Testis (tissue), 3 donors: ENCODE data around the gene AGAP1. TPM values are rescaled to one million over a fixed set of nuclear protein-coding genes. Genes with fewer than 3 reads are reported as not detected.

Experiments used
- DNase-seq: peaks from one replicate; pipeline ENCODE4 v3.0.0-alpha.2; 2019
- H3K27ac ChIP-seq, 2 donors: fragments of 200-600 bp; sonication (generic); one replicate each; pipeline ENCODE4 v1.5.1; 2019
- H3K27me3 ChIP-seq: fragments of 200-600 bp; sonication (generic); one replicate; pipeline ENCODE4 v1.5.1; 2019
- H3K36me3 ChIP-seq: fragments of 200-600 bp; sonication (generic); one replicate; pipeline ENCODE4 v1.5.1; 2017; ENCODE audit warnings: low read depth; ENCODE audit errors: missing control alignments
- H3K4me1 ChIP-seq: fragments of 200-600 bp; sonication (generic); one replicate; pipeline ENCODE4 v1.5.1; 2019
- H3K4me3 ChIP-seq, 2 donors: fragments of 200-600 bp; sonication (generic); one replicate each; pipeline ENCODE4 v1.5.1; 2017 to 2019
- H3K9me3 ChIP-seq: fragments of 200-600 bp; sonication (generic); one replicate; pipeline ENCODE4 v1.5.1; 2017
- CTCF ChIP-seq, 3 experiments: fragments of 450-650 bp in 2 of 3; fragments of 200-600 bp in 1 of 3; sonication (generic) in 1 of 3; IDR thresholded peaks; one replicate each; pipeline ENCODE4 v1.5.1; 2016 to 2019; ENCODE audit warnings: antibody characterized with exemption in 3 of 3, mild to moderate bottlenecking in 2 of 3, moderate library complexity in 1 of 3
- POLR2A ChIP-seq: fragments of 450-650 bp; IDR thresholded peaks from one replicate; pipeline ENCODE4 v1.6.1; 2017; ENCODE audit warnings: antibody characterized with exemption, mild to moderate bottlenecking, moderate library complexity
- WGBS, 2 donors: methylation state at CpG; one replicate each; pipeline ENCODE4 v1.1.5; 2018; 5-methylcytosine and 5-hydroxymethylcytosine counted together
- intact Hi-C: fragments of 100-400 bp; cut with DNase I; formaldehyde crosslinking; loops from one replicate; pipeline ENCODE4 v1.15.1; 2023; ENCODE audit warnings: low total_unique reads
- polyA plus RNA-seq: library from polyadenylated mRNA; stranded (reverse); fragments of 350-450 nt; fragmentation: Illumina TruSeq; extraction: RNeasy Lipid Tissue Mini Kit (QIAGEN cat#74804); gene quantifications from one replicate; pipeline ENCODE4 v1.2.3, GENCODE V29; 2014; ENCODE audit warnings: low read depth, low replicate concordance; ENCODE audit not compliant: insufficient read depth
- total RNA-seq, 2 donors: library from RNA; depleted of rRNA; stranded (reverse); fragments of >200 nt; gene quantifications; one replicate each; pipeline ENCODE4 v1.2.3, GENCODE V29; 2016

The AGAP1 gene
- total and polyA plus RNA-seq, 3 donors from 2014 or later: 21.4 to 45.5 (median 40.7) TPM

DNA sequence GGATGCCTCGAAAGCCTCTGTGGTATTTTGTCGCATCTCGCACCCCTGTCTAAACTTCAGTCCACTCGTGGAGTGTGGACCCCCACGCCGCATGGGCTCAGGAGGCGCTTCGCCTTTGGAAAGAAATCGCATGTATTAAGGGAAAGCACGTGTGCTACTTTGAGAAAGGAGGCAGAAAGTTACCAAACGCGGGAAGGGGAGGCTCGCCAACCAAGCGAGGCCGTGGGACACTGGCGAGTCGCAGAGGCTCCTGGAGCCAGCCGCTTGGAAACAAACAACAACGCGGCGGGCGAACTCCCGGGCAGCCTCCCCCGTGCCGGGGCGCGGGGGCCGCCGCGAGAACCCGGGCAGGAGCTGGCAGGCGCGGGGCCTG, 455 bp upstream of the AGAP1 start:
- TF ChIP-seq POLR2A (no peak), CTCF (IDR thresholded peaks at IDR 0.05) (no peak)
- no peaks in the 10 kb centered on the region for H3K9me3 ChIP-seq
- DNase-seq: no peak
- 4 to 10% methylated on average over 14 to 31 of the region's 33 CpGs for WGBS, 2 donors
- H3K4me1 ChIP-seq: peaks cover 10% of the 10 kb centered on the region
- H3K27ac ChIP-seq: peak overlapping the region in 1 of 2 donors; percentile 59
- no peaks in the 10 kb centered on the region for H3K27me3 ChIP-seq
- intact Hi-C loops: no loop called here
- H3K36me3 ChIP-seq: no peaks in the 10 kb centered on the region
- H3K4me3 ChIP-seq: peak overlapping the region; percentile 58 to 68

GRCh38 chr2:235494716-235495372, 1.0 kb downstream of the AGAP1 start:
- DNase-seq: peak; percentile 45
- Histone ChIP-seq H3K27ac (no peak overlapping the region), H3K4me1 (peaks cover 10% of the 10 kb centered on the region)

DNA sequence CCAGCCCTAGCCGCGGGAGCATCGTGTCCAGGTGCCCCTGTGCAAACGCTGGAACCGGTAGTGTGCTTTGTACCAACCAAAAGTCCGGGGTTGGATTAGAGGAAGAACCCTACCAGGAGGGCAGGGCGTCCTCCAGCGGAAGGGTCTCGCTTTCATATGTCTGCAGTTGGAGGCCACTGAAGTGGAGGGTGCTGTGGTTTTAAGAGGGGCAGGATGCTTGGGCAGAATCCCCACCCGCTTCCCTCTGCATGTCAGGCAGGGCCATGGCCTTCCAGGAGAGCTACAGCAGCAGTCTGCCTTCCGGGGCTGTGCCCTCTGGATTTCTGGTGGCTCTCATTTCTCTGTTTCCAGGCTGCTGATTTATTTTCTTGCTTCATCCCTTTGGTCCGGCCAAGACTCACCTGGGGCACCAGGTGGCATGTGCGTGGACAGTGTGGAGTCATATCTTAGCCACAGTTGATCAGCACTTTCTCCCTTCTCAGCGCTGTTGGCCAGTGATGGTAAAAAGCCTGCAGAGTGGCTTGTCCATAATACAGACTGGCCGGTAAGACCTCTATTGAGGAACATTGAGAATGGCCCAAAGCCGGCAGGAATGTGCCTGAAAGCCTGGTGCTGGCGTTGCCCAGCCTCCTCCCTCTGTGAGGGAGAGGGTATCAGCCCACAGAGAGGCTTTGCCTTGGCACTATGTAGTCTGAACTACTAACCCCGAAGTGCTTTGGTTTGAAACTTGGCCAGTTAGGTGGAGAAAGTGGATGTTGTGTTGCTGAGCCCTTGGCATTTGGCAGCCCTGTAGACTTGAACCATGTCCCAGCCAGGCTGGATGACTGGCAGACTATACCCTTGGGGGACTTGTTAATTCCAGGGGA, 1.8 kb downstream of the AGAP1 start:
- no peaks in the 10 kb centered on the region for H3K9me3 ChIP-seq
- peaks cover 10% of the 10 kb centered on the region for H3K4me1 ChIP-seq
- H3K27ac ChIP-seq: no peak overlapping the region
- no peak for DNase-seq
- no peaks in the 10 kb centered on the region for H3K36me3 ChIP-seq
- peak overlapping the region; percentile 51 to 54 for H3K4me3 ChIP-seq
- no peak for TF ChIP-seq POLR2A
- TF ChIP-seq CTCF (IDR thresholded peaks at IDR 0.05): no peak
- H3K27me3 ChIP-seq: no peaks in the 10 kb centered on the region
- whole genome bisulfite sequencing, 2 donors: 38 to 50% methylated on average over 10 to 18 of the region's 18 CpGs
- intact Hi-C loops: no loop called here

More at GRCh38 chr2:235494716-235495372, 1.0 kb downstream of the AGAP1 start:
- H3K27me3 ChIP-seq: no peaks in the 10 kb centered on the region
- no peaks in the 10 kb centered on the region for H3K36me3 ChIP-seq
- 0% methylated on average over 16 to 69 of the region's 72 CpGs for WGBS, 2 donors
- intact Hi-C loops: no loop called here
- H3K4me3 ChIP-seq: peak overlapping the region; percentile 51 to 54
- TF ChIP-seq POLR2A (no peak), CTCF (IDR thresholded peaks at IDR 0.05) (no peak)
- H3K9me3 ChIP-seq: no peaks in the 10 kb centered on the region

- H3K27me3 ChIP-seq: no peaks in the 10 kb centered on the region
- H3K36me3 ChIP-seq: no peaks in the 10 kb centered on the region
- peaks cover 10% of the 10 kb centered on the region for H3K4me1 ChIP-seq
- no peak for TF ChIP-seq CTCF (IDR thresholded peaks at IDR 0.05)
- TF ChIP-seq POLR2A: no peak
- 73 to 81% methylated on average over 5 to 8 of the region's 8 CpGs for WGBS, 2 donors
- intact Hi-C loops: no loop called here
- H3K27ac ChIP-seq: no peak overlapping the region
- H3K9me3 ChIP-seq: no peaks in the 10 kb centered on the region
- no peak for DNase-seq
- H3K4me3 ChIP-seq: no peak overlapping the region
Observed at GRCh38 chr2:235496239-235496621, 2.4 kb downstream of the AGAP1 start.
